ENCODE data around the gene SKP1.

The SKP1 gene

DNA sequence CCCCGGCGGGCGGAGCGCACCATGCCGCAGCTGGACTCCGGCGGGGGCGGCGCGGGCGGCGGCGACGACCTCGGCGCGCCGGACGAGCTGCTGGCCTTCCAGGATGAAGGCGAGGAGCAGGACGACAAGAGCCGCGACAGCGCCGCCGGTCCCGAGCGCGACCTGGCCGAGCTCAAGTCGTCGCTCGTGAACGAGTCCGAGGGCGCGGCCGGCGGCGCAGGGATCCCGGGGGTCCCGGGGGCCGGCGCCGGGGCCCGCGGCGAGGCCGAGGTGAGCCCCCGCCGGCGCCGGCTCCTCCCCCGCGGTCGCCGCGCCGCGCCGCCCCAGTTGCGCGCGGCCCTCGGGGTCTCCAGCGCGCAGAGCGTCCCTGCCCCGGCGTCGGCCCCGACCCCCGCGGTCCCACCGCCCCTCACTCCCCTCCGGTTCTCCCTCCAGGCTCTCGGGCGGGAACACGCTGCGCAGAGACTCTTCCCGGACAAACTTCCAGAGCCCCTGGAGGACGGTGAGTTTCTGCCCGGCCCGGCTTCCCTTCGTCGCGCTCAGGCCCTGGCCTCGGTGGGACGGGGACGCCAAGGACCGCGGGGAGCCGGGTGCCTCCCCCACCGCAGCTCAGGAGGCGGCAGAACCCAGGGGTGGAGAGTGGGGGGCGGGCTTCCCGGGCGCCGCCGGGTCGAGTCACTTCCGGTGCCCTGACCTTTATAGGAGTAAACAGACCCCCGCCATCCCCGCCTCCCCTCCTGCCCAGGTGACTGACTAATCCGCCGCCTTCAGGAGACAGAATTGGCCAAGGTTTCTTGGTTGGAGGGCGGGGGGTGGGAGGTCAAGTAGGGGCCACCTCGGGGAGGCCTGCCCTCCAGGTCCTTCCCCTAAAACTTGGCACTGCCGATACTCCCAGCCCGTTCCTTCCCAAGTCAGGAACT is 61.6 kb downstream of the SKP1 start:
- peak; percentile 80 for TF ChIP-seq EZH2 (IDR thresholded peaks at IDR 0.05; ENCODE audit: borderline replicate concordance, low read depth, low read length, severe bottlenecking)
- TF ChIP-seq, protein P1, sequence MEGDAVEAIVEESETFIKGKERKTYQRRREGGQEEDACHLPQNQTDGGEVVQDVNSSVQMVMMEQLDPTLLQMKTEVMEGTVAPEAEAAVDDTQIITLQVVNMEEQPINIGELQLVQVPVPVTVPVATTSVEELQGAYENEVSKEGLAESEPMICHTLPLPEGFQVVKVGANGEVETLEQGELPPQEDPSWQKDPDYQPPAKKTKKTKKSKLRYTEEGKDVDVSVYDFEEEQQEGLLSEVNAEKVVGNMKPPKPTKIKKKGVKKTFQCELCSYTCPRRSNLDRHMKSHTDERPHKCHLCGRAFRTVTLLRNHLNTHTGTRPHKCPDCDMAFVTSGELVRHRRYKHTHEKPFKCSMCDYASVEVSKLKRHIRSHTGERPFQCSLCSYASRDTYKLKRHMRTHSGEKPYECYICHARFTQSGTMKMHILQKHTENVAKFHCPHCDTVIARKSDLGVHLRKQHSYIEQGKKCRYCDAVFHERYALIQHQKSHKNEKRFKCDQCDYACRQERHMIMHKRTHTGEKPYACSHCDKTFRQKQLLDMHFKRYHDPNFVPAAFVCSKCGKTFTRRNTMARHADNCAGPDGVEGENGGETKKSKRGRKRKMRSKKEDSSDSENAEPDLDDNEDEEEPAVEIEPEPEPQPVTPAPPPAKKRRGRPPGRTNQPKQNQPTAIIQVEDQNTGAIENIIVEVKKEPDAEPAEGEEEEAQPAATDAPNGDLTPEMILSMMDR (IDR thresholded peaks at IDR 0.05; ENCODE audit: borderline replicate concordance, extremely low read depth, low read length, poor library complexity, severe bottlenecking) = no peak
- peak; percentile 60 for DNase-seq
- no peaks in the 10 kb centered on the region for H3K36me3 ChIP-seq (ENCODE audit: insufficient read depth, low read length)
- H3K27ac ChIP-seq (ENCODE audit: low read length) = no peak overlapping the region
- no peaks in the 10 kb centered on the region for H3K79me2 ChIP-seq (ENCODE audit: insufficient read depth, low read length)
- H3K4me3 ChIP-seq (ENCODE audit: low read depth in 1 of 2, low read length in 2 of 2) = peak overlapping the region in 1 of 2 experiments; percentile 72; a peak in 2 of 4 replicates
- no peaks in the 10 kb centered on the region for H3K9me3 ChIP-seq (ENCODE audit: insufficient read depth, low read length, severe bottlenecking)
- peak; percentile 20; the same call in 2 of the 3 replicates for ATAC-seq (ENCODE audit: insufficient read depth, low read depth)
- H4K20me1 ChIP-seq (ENCODE audit: insufficient read depth, low read length) = peaks cover 31% of the 10 kb centered on the region
- H3K9ac ChIP-seq (ENCODE audit: low read depth, low read length) = peak overlapping the region; percentile 29; the same call in 1 of the 2 replicates
- H2AFZ ChIP-seq (ENCODE audit: low read depth, low read length) = no peak overlapping the region
- H3K4me1 ChIP-seq (ENCODE audit: insufficient read depth, low read length) = peaks cover 12% of the 10 kb centered on the region
- peak overlapping the region; percentile 99 for H3K4me2 ChIP-seq (ENCODE audit: insufficient read depth, low read length)
- peaks cover 45% of the 10 kb centered on the region for H3K27me3 ChIP-seq (ENCODE audit: insufficient read depth, low read length, poor library complexity)

DNA sequence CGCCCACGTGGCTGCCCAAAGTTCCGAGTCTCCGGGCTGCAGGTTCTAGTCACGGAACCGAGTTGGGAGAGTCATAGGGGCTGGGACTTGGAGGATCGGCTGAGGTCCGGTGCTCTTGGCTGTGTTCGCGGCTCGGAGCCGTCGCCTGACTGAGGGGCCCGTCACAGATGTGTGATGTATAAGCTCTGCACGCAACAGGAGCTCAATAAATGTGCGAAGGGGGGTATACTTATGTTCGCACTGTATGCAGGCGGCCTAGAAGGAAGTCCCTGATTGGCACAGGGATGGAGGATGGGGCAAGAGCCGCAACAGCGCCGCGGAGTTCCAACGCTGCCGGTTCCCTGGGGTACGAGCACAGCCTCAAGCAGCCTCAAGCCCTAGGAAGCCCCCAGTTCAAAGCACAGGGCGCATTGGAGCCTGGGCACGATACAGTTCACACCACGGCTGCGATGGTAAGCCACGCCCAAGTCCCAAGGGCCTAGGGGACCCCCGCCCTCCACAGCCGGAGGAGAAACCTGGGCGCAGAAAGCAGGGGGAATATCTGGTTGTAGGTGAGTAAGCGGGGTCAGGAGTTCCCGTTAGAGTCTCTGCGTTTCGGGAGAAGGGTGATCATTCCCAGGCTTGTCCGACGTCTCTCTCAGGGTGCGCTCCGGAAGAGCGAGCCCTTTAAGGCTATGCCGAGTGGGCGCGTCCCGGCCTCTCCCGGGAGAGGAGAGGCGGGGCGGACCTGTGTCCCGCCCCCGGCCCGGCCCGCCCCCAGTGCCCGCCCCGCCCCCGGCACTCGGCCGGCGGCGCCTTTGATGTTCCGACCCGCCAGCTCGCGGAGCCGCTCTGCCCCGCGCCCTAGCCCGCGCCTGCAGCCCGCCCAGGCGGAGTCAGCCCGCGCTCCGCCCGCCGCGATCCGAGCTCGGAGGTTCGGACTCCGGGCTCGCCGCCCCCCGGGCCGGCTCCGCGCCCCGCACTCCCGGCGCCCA is 62.6 kb downstream of the SKP1 start, which contains the start of gene TCF7:
Gene TCF7 (plus strand): TSS at position 780 of the 974 bp plus-strand sequence. CDS start 226 bp downstream, outside the sequence.
- peak; percentile 80 for DNase-seq
- peak within 1 kb of the TSS; percentile 39; the same call in 1 of the 2 replicates for H3K27ac ChIP-seq (ENCODE audit: low read length)

DNA sequence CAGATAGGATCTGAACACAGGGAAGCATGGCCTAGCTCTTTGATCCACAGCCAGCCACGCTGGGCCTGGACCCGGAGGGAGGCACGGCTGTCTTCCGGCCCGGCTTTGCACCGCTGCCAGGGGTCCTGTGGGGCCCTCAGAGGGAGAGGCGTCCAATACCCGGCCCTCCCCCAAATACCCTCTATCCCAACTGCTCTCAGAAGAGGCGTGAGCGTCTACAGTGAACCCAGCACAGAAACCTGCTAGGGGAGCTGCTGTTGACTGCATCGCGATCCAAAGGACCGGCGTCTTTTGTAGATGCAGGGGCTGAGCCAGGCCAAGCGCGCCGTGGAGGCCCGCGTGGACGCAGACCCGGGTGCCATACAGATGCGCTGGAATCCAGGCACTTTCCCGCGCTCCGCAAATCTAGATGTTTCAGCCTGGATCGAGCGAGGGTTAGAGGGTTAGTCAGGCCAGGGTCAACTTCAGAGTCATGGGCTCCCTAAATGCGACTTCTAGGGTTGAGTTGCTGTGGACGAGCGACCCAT is 63.3 kb downstream of the SKP1 start:
- H3K9me3 ChIP-seq (ENCODE audit: insufficient read depth, low read length, severe bottlenecking) = no peaks in the 10 kb centered on the region
- peaks cover 29% of the 10 kb centered on the region for H4K20me1 ChIP-seq (ENCODE audit: insufficient read depth, low read length)
- no peaks in the 10 kb centered on the region for H3K36me3 ChIP-seq (ENCODE audit: insufficient read depth, low read length)
- H3K79me2 ChIP-seq (ENCODE audit: insufficient read depth, low read length) = no peaks in the 10 kb centered on the region
- ATAC-seq (ENCODE audit: insufficient read depth, low read depth) = no peak
- H3K4me2 ChIP-seq (ENCODE audit: insufficient read depth, low read length) = peak overlapping the region; percentile 99
- no peak overlapping the region for H3K27ac ChIP-seq (ENCODE audit: low read length)
- H3K4me1 ChIP-seq (ENCODE audit: insufficient read depth, low read length) = peaks cover 12% of the 10 kb centered on the region
- no peak for TF ChIP-seq EZH2 (IDR thresholded peaks at IDR 0.05; ENCODE audit: borderline replicate concordance, low read depth, low read length, severe bottlenecking)
- TF ChIP-seq, protein P1 (IDR thresholded peaks at IDR 0.05; ENCODE audit: borderline replicate concordance, extremely low read depth, low read length, poor library complexity, severe bottlenecking) = no peak
- no peak for DNase-seq
- peak overlapping the region in 1 of 2 experiments; percentile 72; a peak in 1 of 4 replicates for H3K4me3 ChIP-seq (ENCODE audit: low read depth in 1 of 2, low read length in 2 of 2)
- no peak overlapping the region for H3K9ac ChIP-seq (ENCODE audit: low read depth, low read length)
- peaks cover 45% of the 10 kb centered on the region for H3K27me3 ChIP-seq (ENCODE audit: insufficient read depth, low read length, poor library complexity)
- H2AFZ ChIP-seq (ENCODE audit: low read depth, low read length) = no peak overlapping the region

More for the DNA sequence above, 62.6 kb downstream of the SKP1 start, which contains the start of gene TCF7:
- Histone ChIP-seq H4K20me1 (ENCODE audit: insufficient read depth, low read length) (peaks cover 30% of the 10 kb centered on the region), H3K9me3 (ENCODE audit: insufficient read depth, low read length, severe bottlenecking) (no peaks in the 10 kb centered on the region), H3K9ac (ENCODE audit: low read depth, low read length) (peak within 1 kb of the TSS; percentile 47), H3K79me2 (ENCODE audit: insufficient read depth, low read length) (no peaks in the 10 kb centered on the region), H3K36me3 (ENCODE audit: insufficient read depth, low read length) (no peaks in the 10 kb centered on the region), H3K4me1 (ENCODE audit: insufficient read depth, low read length) (peaks cover 12% of the 10 kb centered on the region), H3K27me3 (ENCODE audit: insufficient read depth, low read length, poor library complexity) (peaks cover 45% of the 10 kb centered on the region), H3K4me2 (ENCODE audit: insufficient read depth, low read length) (peak within 1 kb of the TSS; percentile 99), H2AFZ (ENCODE audit: low read depth, low read length) (peak within 1 kb of the TSS; percentile 90), H3K4me3 (ENCODE audit: low read depth in 1 of 2, low read length in 2 of 2) (peak within 1 kb of the TSS; percentile 25 to 72; a peak in 3 of 4 replicates)
- TF ChIP-seq EZH2 (IDR thresholded peaks at IDR 0.05; ENCODE audit: borderline replicate concordance, low read depth, low read length, severe bottlenecking) = no peak
- TF ChIP-seq, protein P1 (IDR thresholded peaks at IDR 0.05; ENCODE audit: borderline replicate concordance, extremely low read depth, low read length, poor library complexity, severe bottlenecking) = no peak
- ATAC-seq (ENCODE audit: insufficient read depth, low read depth) = peak; percentile 87
